Kidney epithelial cell (primary cell): ENCODE measurements around the gene KCNMA1. TPM values are rescaled to one million over a fixed set of nuclear protein-coding genes. Genes with fewer than 3 reads are reported as not detected.

Experiments
- DNase-seq: peaks from one replicate; pipeline ENCODE4 v3.0.0-alpha.2; 2010; ENCODE audit warnings: low read depth
- H3K27me3 ChIP-seq: 2 replicates; pipeline ENCODE4 v1.6.0; 2011; ENCODE audit warnings: low read length; ENCODE audit not compliant: control insufficient read depth, insufficient read depth
- H3K36me3 ChIP-seq: 2 replicates; pipeline ENCODE4 v1.5.1; 2011; ENCODE audit warnings: low read length; ENCODE audit not compliant: control insufficient read depth, insufficient read depth
- H3K4me3 ChIP-seq: 2 replicates; pipeline ENCODE4 v1.5.1; 2011; ENCODE audit warnings: low read depth, mild to moderate bottlenecking, control low read depth, low read length
- CTCF ChIP-seq: IDR thresholded peaks from 2 replicates; pipeline ENCODE4 v1.5.1; 2011; ENCODE audit warnings: mild to moderate bottlenecking, moderate library complexity, low read length, control low read depth, inconsistent platforms; ENCODE audit not compliant: insufficient read depth, poor library complexity, severe bottlenecking
- total RNA-seq: library from RNA; depleted of rRNA; stranded (reverse); fragments of >200 nt; gene quantifications from 2 replicates; pipeline ENCODE4 v1.2.3, GENCODE V29; 2015

KCNMA1 gene
- total RNA-seq, 1 donor from 2014 or later = 18.9 TPM

- TF ChIP-seq CTCF = no peak
- no peak for DNase-seq
- no peak overlapping the region for H3K4me3 ChIP-seq
- H3K36me3 ChIP-seq = no peaks in the 10 kb centered on the region
- H3K27me3 ChIP-seq = no peaks in the 10 kb centered on the region
Observed at GRCh38 chr10:77022671-77023070, 614.9 kb downstream of the KCNMA1 start.

DNA sequence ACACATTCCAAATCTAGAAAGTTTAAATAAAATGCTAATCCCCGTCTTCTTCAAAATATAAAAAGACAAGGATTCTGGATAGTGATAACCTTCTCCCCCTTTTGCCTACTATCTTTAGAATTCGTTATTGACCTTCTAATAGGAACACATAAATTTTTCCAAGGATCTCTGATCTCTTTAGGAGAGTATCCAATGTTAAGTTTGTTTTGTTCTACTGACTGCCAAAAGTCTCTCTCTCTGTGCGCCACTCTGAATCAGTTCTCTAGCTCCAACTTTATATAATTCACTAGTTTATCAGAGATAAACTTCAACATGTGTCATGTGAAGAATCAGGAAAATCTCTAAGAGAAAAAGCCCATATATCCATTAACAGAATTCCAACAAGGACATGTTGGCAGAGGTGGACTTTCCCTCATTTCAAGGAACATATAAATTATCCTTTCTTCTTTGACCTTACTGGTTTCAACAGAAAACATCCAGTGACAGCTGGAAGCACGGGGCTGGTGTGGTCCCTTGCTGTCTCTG is 615.6 kb downstream of the KCNMA1 start:
- H3K36me3 ChIP-seq = no peaks in the 10 kb centered on the region
- TF ChIP-seq CTCF = no peak
- no peak overlapping the region for H3K4me3 ChIP-seq
- DNase-seq = no peak
- H3K27me3 ChIP-seq = no peaks in the 10 kb centered on the region

DNA sequence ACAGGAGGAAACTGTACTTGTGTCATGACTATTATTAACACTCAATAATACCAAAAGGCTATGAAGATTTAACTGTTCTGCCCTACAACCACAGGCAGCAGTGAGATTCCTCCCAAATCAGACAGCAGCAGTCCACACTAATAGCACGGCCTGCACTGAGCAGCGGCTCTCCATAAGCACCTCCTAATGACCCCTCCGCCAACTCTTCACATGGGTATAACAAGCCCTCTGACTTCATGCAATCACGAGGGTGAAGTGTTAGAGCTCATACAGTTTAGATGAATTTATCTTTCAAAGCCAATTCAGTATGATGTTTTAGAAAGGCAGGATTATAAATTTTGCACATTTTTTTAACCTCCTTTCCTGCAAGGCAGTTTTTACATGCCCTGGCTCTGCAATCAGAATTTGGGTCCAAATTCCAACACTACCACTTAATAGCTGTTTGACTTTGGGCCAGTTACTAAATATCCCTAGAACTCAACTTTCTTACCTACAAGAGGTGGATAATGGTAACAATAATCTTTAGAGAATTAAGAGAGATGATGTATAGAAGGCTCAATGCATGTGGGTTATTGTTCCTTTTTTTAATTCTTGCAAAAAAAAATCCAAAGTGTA is 617.1 kb downstream of the KCNMA1 start:
- no peaks in the 10 kb centered on the region for H3K27me3 ChIP-seq
- no peak overlapping the region for H3K4me3 ChIP-seq
- DNase-seq = no peak
- TF ChIP-seq CTCF = no peak
- no peaks in the 10 kb centered on the region for H3K36me3 ChIP-seq

DNA sequence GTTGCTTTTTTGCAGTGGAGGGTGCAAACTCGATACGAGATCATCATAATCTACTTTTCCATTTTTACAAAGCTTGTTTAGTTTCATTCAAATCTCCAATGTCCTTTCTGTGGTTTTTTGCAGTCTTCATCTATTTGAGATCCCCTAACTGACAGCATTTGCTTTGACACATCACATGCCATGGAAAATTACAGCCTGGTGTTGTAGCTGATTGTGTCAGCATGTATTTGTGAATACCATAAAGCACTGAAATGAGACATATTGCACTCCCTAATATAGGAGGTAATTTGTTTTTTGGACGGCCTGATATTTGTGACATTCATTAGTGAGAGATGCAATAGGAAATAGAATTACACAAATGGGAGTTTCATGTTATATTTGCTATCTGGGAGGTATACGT is 620.8 kb downstream of the KCNMA1 start:
- TF ChIP-seq CTCF = no peak

GRCh38 chr10:77016278-77016815 is 621.3 kb downstream of the KCNMA1 start:
- TF ChIP-seq CTCF = no peak
- Histone ChIP-seq H3K36me3 (no peaks in the 10 kb centered on the region), H3K27me3 (no peaks in the 10 kb centered on the region), H3K4me3 (no peak overlapping the region)
- no peak for DNase-seq

More for the DNA sequence above, 620.8 kb downstream of the KCNMA1 start:
- H3K36me3 ChIP-seq = no peaks in the 10 kb centered on the region
- no peaks in the 10 kb centered on the region for H3K27me3 ChIP-seq
- H3K4me3 ChIP-seq = no peak overlapping the region
- DNase-seq = no peak

DNA sequence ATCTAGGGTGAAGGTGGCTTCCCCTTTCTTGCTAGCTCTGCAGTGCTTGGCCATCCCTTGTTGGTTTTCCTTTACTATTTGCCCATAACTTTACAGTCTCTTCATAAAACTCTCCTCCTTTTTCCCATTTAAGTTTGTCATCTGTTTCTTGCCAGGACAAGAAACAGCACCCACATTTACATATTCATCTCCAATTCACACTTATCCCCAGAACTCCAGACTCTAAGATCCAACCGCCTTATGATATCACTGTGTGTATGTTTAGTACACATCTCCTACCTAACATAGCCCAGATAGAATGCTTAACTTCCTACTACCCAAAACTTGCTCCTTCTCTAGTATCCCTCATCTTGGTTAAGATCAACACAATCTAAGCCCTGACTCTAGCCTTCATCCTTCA is 622.2 kb downstream of the KCNMA1 start:
- no peak for TF ChIP-seq CTCF
- Histone ChIP-seq H3K4me3 (no peak overlapping the region), H3K36me3 (no peaks in the 10 kb centered on the region), H3K27me3 (no peaks in the 10 kb centered on the region)
- no peak for DNase-seq
